SU-DHL-6 (cell line): Measurements from ENCODE around the gene HOXB5.

ENCODE experiments used
- CTCF ChIP-seq: fragments of 200-600 bp; sonication (generic); IDR thresholded peaks from one replicate; pipeline ENCODE4 v1.5.1; 2017; ENCODE audit warnings: antibody characterized with exemption, mild to moderate bottlenecking, low read length, moderate library complexity; ENCODE audit not compliant: insufficient read depth, poor library complexity, severe bottlenecking
- EZH2phosphoT487 ChIP-seq: fragments of 200-600 bp; sonication (generic), shearing (Covaris generic); conservative IDR thresholded peaks from 2 replicates; pipeline ENCODE4 v1.6.1; 2018; ENCODE audit warnings: mild to moderate bottlenecking, antibody characterized with exemption, low read length, moderate library complexity, mixed read lengths

- TF ChIP-seq CTCF (no peak), EZH2phosphoT487 (no peak)
Measured at GRCh38 chr17:48547808-48548522, 45.6 kb downstream of the HOXB5 start.
